Progenitor cell of endocrine pancreas (in vitro differentiated cells): Measurements from ENCODE around the gene GGT5. TPM values are rescaled to one million over a fixed set of nuclear protein-coding genes. Genes with fewer than 3 reads are reported as not detected.

Experiments used
- DNase-seq: peaks from one replicate; pipeline ENCODE4 v3.0.0; 2021; ENCODE audit warnings: low spot score; ENCODE audit not compliant: unreplicated experiment
- H3K27ac Mint-ChIP-seq: 2 replicates; pipeline ENCODE4 v1.8.0; 2021; ENCODE audit warnings: mild to moderate bottlenecking, moderate library complexity, mixed read lengths
- H3K27me3 Mint-ChIP-seq: 2 replicates; pipeline ENCODE4 v1.8.0; 2021; ENCODE audit warnings: mixed read lengths
- H3K36me3 Mint-ChIP-seq: 2 replicates; pipeline ENCODE4 v1.8.0; 2022; ENCODE audit warnings: mixed read lengths; ENCODE audit not compliant: insufficient read depth
- H3K4me1 Mint-ChIP-seq: 2 replicates; pipeline ENCODE4 v1.8.0; 2021; ENCODE audit warnings: low read depth, mixed read lengths
- H3K4me3 Mint-ChIP-seq: 2 replicates; pipeline ENCODE4 v1.8.0; 2021; ENCODE audit warnings: low read depth, mild to moderate bottlenecking, moderate library complexity, mixed read lengths
- H3K9me3 Mint-ChIP-seq: 2 replicates; pipeline ENCODE4 v1.8.0; 2021; ENCODE audit warnings: low read depth, mixed read lengths
- total RNA-seq: library from RNA; stranded (reverse); gene quantifications from 2 replicates; pipeline ENCODE4 v1.2.1, GENCODE V29; 2021
- TF ChIP-seq, protein P1 (sequence below): fragments of 200-600 bp; sonication (generic); IDR thresholded peaks from one replicate; pipeline ENCODE4 v1.5.0; 2021; ENCODE audit warnings: antibody characterized with exemption, mild to moderate bottlenecking; ENCODE audit not compliant: unreplicated experiment

The GGT5 gene
- total RNA-seq, 1 donor from 2014 or later: not detected

DNA sequence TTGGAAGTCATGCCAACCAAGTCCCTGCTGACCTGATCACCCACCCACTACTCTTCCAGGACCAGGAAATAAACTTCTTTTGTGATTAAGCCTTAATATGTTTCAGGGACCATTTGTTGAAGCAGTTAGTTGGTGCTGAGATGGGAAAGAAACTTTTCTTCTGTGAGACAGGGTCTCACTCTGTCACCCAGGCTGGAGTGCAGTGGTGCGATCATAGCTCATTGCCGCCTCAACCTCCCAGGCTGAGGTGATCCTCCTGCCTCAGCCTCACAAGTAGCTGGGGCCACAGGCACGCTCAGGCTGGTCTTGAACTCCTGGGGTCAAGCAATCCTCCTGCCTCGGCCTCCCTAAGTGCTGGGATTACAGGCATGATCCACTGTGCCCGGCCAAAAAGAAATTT, 53.0 kb downstream of the GGT5 start:
- TF ChIP-seq, protein P1, sequence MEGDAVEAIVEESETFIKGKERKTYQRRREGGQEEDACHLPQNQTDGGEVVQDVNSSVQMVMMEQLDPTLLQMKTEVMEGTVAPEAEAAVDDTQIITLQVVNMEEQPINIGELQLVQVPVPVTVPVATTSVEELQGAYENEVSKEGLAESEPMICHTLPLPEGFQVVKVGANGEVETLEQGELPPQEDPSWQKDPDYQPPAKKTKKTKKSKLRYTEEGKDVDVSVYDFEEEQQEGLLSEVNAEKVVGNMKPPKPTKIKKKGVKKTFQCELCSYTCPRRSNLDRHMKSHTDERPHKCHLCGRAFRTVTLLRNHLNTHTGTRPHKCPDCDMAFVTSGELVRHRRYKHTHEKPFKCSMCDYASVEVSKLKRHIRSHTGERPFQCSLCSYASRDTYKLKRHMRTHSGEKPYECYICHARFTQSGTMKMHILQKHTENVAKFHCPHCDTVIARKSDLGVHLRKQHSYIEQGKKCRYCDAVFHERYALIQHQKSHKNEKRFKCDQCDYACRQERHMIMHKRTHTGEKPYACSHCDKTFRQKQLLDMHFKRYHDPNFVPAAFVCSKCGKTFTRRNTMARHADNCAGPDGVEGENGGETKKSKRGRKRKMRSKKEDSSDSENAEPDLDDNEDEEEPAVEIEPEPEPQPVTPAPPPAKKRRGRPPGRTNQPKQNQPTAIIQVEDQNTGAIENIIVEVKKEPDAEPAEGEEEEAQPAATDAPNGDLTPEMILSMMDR: no peak
- no peaks in the 10 kb centered on the region for H3K9me3 Mint-ChIP-seq
- no peaks in the 10 kb centered on the region for H3K36me3 Mint-ChIP-seq
- H3K4me3 Mint-ChIP-seq: no peak overlapping the region
- no peaks in the 10 kb centered on the region for H3K27me3 Mint-ChIP-seq
- H3K27ac Mint-ChIP-seq: no peak overlapping the region
- DNase-seq: no peak
- H3K4me1 Mint-ChIP-seq: peaks cover 9% of the 10 kb centered on the region

DNA sequence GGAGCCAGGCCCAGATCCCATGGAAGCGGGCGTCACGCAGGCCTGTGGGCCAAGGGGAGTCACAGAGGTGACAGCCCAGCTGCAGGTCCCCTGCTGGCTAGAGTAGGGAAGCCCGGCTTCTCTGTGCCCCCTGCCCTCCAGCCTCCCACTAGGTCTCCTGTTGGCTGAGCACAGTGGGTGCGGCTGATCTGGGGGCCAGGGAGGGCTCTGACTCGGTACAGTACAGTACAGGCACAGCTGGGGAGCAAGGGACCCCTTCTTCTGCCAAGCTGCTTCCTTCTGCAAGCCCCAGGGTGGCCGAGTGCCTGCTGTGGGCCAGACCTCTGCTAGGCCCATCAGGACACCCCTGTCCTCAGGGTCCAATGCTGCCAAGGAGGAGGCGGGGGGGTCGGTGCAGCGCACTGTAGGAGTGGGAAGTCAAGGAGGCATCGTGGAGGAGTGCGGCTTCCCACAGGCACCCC, 53.5 kb downstream of the GGT5 start:
- TF ChIP-seq, protein P1: no peak
- Mint-ChIP-seq H3K9me3 (no peaks in the 10 kb centered on the region), H3K27me3 (no peaks in the 10 kb centered on the region), H3K4me3 (no peak overlapping the region), H3K27ac (no peak overlapping the region), H3K36me3 (no peaks in the 10 kb centered on the region), H3K4me1 (peaks cover 5% of the 10 kb centered on the region)
- no peak for DNase-seq

DNA sequence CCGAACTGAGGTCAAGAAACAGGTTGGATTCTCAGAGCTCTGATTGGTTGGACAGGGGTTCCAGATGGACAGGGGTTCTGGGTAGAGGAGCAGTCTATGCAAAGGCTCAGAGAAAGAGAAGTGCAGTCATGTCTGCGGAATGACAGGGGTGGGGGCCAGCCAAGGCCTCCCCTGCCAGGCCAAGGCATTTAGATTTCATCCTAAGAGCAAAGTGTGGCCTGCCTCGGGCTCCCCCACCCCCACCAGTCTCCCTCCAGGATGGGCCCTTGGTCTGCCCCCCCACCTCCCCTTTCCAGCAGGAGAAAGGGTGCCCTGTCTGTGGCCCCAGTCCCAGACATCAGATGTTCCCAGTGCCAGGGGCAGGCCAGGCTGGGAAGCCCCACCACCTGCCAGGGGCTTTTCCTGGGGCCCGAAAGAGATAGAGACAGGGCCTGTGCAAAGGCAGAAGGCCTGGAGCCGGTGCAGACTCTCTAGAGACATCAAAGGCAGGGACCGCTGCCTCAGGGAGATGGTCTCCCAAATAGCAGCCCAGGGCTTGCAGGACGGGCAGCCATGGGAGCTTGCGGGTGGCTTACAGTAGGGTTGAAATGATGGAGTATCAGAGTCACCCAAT, 54.2 kb downstream of the GGT5 start:
- Mint-ChIP-seq H3K4me1 (peaks cover 1% of the 10 kb centered on the region), H3K4me3 (no peak overlapping the region), H3K27me3 (no peaks in the 10 kb centered on the region), H3K27ac (peak overlapping the region; percentile 79), H3K36me3 (no peaks in the 10 kb centered on the region), H3K9me3 (no peaks in the 10 kb centered on the region)
- no peak for DNase-seq
- TF ChIP-seq, protein P1: no peak

DNA sequence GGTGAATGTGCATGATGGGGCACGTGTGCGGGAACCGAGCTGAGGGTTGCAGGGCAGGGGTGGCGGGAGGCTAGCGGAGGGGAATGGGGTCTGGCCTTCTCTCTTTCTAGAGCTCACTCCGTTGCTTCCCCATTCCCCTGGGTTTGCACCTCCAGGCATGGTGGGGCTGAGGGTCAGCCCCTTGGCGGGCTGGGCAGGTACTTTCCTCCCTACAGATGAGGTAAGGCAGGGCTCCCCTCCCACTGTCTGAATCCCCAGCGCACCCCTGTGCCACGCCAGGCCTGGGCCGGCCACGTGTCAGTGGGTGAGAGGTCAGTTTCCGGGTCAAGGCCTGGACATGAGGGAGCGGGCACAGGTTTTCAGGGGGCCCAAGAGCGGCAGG, 54.7 kb downstream of the GGT5 start:
- TF ChIP-seq, protein P1: no peak
- Mint-ChIP-seq H3K27me3 (no peaks in the 10 kb centered on the region), H3K4me3 (no peak overlapping the region), H3K36me3 (no peaks in the 10 kb centered on the region), H3K9me3 (no peaks in the 10 kb centered on the region), H3K4me1 (no peaks in the 10 kb centered on the region), H3K27ac (no peak overlapping the region)
- no peak for DNase-seq

DNA sequence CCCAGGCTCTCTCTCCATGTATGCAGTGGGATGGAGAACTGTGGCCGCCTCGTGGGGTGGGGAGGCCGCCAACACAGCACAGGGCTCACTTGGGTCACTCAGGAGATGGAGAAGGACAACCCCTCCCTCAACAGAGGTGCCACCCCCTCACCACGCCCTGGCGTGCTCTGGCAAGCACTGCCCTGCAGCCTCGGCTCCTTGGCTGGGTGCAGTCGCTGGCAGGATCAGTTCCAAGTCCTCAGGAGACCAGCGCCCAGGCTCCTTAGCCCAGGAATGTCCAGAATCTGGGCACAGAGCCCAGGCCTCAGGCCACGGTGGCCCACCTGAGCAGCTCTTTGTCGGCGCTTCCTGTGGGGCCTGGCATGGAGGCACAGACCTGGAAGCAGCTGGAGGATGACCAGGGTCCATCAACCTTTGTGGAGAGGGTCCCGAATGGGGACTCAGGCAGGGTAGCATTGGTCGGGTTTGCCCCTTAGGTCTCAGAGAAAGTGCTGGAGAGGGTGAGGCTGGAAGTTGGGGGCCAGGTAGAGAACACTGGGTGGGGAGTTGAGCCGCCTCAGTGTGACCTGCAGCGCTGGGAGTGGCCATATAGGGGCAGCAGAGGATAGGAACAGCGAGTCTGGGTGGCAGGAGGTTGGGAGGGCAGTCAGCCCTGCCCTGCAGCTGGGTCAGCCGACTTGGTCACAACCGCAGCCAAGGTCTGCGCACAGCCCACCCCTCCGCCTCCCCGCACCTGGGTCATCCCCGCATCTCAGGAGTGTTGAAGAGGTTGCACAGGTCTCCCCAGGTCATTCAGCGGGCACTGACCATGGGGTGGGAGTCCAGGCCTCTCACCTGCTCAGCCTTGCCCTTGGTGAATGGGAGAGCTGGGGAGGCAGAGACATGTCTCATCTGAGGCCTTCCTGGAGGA, 55.4 kb downstream of the GGT5 start:
- TF ChIP-seq, protein P1: peak; percentile 83
- peak; percentile 65 for DNase-seq
- H3K27ac Mint-ChIP-seq: peak overlapping the region; percentile 62
- H3K27me3 Mint-ChIP-seq: no peaks in the 10 kb centered on the region
- no peak overlapping the region for H3K4me3 Mint-ChIP-seq
- H3K36me3 Mint-ChIP-seq: no peaks in the 10 kb centered on the region
- no peaks in the 10 kb centered on the region for H3K9me3 Mint-ChIP-seq
- no peaks in the 10 kb centered on the region for H3K4me1 Mint-ChIP-seq
